ENCODE data around the gene MPL. TPM values are rescaled to one million over a fixed set of nuclear protein-coding genes. Genes with fewer than 3 reads are reported as not detected.

Gene MPL
- total and polyA plus RNA-seq, 10 donors: 0.47 to 2.2 (median 1.3) TPM; not detected in 4

- DNase-seq: peak; percentile 56
- WGBS, 5 donors: 72 to 86% (median 83%) methylated on average over 6 to 13 of the region's 13 CpGs
- Histone ChIP-seq H3K27ac (peak overlapping the region in 2 of 8 donors; percentile 4 to 24), H3K4me3 (no peak overlapping the region), H3K36me3 (peaks cover 0 to 53% (median 0%) of the 10 kb centered on the region in 6 donors), H3K4me1 (peaks cover 0 to 27% (median 7%) of the 10 kb centered on the region in 6 donors), H3K9me3 (no peaks in the 10 kb centered on the region), H3K27me3 (replicated peaks in 1 of 7) (no peaks in the 10 kb centered on the region)
- TF ChIP-seq POLR2AphosphoS5 (IDR thresholded peaks at IDR 0.05) (no peak), POLR2A (IDR thresholded peaks at IDR 0.05) (no peak), CTCF (IDR thresholded peaks at IDR 0.05 in 8 of 11, conservative IDR thresholded peaks at IDR 0.05 in 3 of 11) (no peak)
- intact Hi-C loops (cut with DNase I; ENCODE audit: low total_unique reads): no loop called here
Measured at GRCh38 chr1:43309405-43310025, 28.1 kb upstream of the MPL start.

DNA sequence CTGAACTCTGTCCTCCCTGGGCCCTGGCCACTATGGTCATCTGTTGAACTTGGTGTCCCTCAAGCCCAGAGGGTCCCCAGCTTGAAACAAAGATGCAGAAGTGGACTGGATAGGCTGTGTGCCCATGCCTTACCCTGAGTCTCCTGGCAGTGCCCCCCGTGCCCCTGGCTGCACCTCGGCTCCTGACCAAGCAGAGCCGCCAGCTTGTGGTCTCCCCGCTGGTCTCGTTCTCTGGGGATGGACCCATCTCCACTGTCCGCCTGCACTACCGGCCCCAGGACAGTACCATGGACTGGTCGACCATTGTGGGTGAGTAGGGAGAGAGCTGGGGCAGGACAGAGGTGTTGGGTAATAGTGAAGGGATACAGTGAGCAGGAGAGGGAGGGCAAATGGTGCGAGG is 26.1 kb upstream of the MPL start:
- H3K36me3 ChIP-seq: peaks cover 0 to 56% (median 0%) of the 10 kb centered on the region in 6 donors
- 87 to 94% (median 92%) methylated on average over 9 of the region's 9 CpGs for WGBS, 5 donors
- H3K4me3 ChIP-seq: no peak overlapping the region
- no peaks in the 10 kb centered on the region for H3K27me3 ChIP-seq (replicated peaks in 1 of 7)
- DNase-seq: peak; percentile 65
- peaks cover 0 to 32% (median 9%) of the 10 kb centered on the region in 6 donors for H3K4me1 ChIP-seq
- intact Hi-C loops (cut with DNase I; ENCODE audit: low total_unique reads): no loop called here
- peak overlapping the region in 1 of 8 donors; percentile 5 for H3K27ac ChIP-seq
- TF ChIP-seq POLR2A (IDR thresholded peaks at IDR 0.05) (no peak), CTCF (IDR thresholded peaks at IDR 0.05 in 8 of 11, conservative IDR thresholded peaks at IDR 0.05 in 3 of 11) (no peak), POLR2AphosphoS5 (IDR thresholded peaks at IDR 0.05) (no peak)
- no peaks in the 10 kb centered on the region for H3K9me3 ChIP-seq

DNA sequence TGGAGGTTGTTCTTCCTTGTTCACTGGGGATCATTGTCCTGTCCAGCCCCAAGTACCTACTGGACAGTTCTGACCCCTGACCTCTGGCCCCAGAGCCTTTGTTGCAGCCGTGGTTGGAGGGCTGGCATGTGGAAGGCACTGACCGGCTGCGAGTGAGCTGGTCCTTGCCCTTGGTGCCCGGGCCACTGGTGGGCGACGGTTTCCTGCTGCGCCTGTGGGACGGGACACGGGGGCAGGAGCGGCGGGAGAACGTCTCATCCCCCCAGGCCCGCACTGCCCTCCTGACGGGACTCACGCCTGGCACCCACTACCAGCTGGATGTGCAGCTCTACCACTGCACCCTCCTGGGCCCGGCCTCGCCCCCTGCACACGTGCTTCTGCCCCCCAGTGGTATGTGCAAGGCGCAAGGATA is 25.4 kb upstream of the MPL start:
- peak; percentile 47 for DNase-seq
- TF ChIP-seq POLR2AphosphoS5 (IDR thresholded peaks at IDR 0.05) (peak in 1 of 3 donors; percentile 19), CTCF (IDR thresholded peaks at IDR 0.05 in 8 of 11, conservative IDR thresholded peaks at IDR 0.05 in 3 of 11) (no peak), POLR2A (IDR thresholded peaks at IDR 0.05) (no peak)
- H3K4me3 ChIP-seq: no peak overlapping the region
- WGBS, 5 donors: 75 to 92% (median 91%) methylated on average over 10 to 19 of the region's 19 CpGs
- peaks cover 0 to 49% (median 0%) of the 10 kb centered on the region in 6 donors for H3K36me3 ChIP-seq
- H3K27me3 ChIP-seq (replicated peaks in 1 of 7): no peaks in the 10 kb centered on the region
- peaks cover 0 to 32% (median 9%) of the 10 kb centered on the region in 6 donors for H3K4me1 ChIP-seq
- H3K27ac ChIP-seq: no peak overlapping the region
- intact Hi-C loops (cut with DNase I; ENCODE audit: low total_unique reads): no loop called here
- no peaks in the 10 kb centered on the region for H3K9me3 ChIP-seq

- Histone ChIP-seq H3K4me1 (peaks cover 0 to 32% (median 9%) of the 10 kb centered on the region in 6 donors), H3K9me3 (no peaks in the 10 kb centered on the region), H3K27ac (no peak overlapping the region), H3K27me3 (replicated peaks in 1 of 7) (no peaks in the 10 kb centered on the region), H3K4me3 (no peak overlapping the region), H3K36me3 (peaks cover 0 to 49% (median 0%) of the 10 kb centered on the region in 6 donors)
- peak; percentile 54 for DNase-seq
- intact Hi-C loops (cut with DNase I; ENCODE audit: low total_unique reads): no loop called here
- TF ChIP-seq POLR2A (IDR thresholded peaks at IDR 0.05) (no peak), CTCF (IDR thresholded peaks at IDR 0.05 in 8 of 11, conservative IDR thresholded peaks at IDR 0.05 in 3 of 11) (no peak)
- WGBS, 5 donors: 87 to 93% (median 91%) methylated on average over 21 to 24 of the region's 24 CpGs
Measured at GRCh38 chr1:43312663-43313515, 24.7 kb upstream of the MPL start.

Measured in spleen (tissue), 11 donors.